ENCODE data around the gene CCDC54.
"Not testable (repeated sequence)": the region's sequence is repeated elsewhere in the genome, so short reads cannot be mapped to it uniquely, and the experiment has no call there.

CCDC54 gene

DNA sequence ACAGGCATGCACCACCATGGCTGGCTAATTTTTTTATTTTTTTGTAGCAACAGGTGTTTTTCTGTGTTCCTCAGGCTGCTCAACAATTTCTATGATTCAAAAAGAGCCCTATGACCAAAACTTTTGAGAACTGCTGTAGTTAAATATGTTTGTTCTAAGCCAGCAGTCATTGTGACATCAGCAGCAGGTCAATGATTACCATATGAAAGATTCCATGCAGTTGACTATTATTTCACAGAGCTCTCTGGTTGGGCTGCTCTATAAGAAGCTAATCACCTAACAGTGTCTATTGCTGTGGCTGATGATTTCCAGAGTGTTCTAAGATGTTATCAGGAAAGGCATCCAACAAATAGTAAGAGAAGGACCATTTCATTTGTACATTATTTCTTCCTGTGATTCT lies at the start of gene CCDC54:
Gene CCDC54 (plus strand): TSS at position 289 of the 400 bp plus-strand sequence. CDS start 149 bp downstream, outside the sequence.
- no peaks in the 10 kb centered on the region for H3K9me3 ChIP-seq (ENCODE audit: control insufficient read depth, insufficient read depth, low read length)
- H3K4me1 ChIP-seq (ENCODE audit: insufficient read depth, low read length): peaks cover 3% of the 10 kb centered on the region
- H3K9ac ChIP-seq (ENCODE audit: low read depth, low read length): no peak within 1 kb of the TSS
- H3K36me3 ChIP-seq (ENCODE audit: insufficient read depth, low read length): no peaks in the 10 kb centered on the region

GRCh38 chr3:107328069-107328468 lies 49.2 kb upstream of the CCDC54 start:
- Histone ChIP-seq H3K4me1 (ENCODE audit: insufficient read depth, low read length) (no peaks in the 10 kb centered on the region), H3K9me3 (ENCODE audit: control insufficient read depth, insufficient read depth, low read length) (no peaks in the 10 kb centered on the region), H3K9ac (ENCODE audit: low read depth, low read length) (no peak overlapping the region), H3K36me3 (ENCODE audit: insufficient read depth, low read length) (no peaks in the 10 kb centered on the region)

- H3K4me1 ChIP-seq (ENCODE audit: insufficient read depth, low read length): no peaks in the 10 kb centered on the region
- no peaks in the 10 kb centered on the region for H3K36me3 ChIP-seq (ENCODE audit: insufficient read depth, low read length)
- H3K9me3 ChIP-seq (ENCODE audit: control insufficient read depth, insufficient read depth, low read length): no peaks in the 10 kb centered on the region
- no peak overlapping the region for H3K9ac ChIP-seq (ENCODE audit: low read depth, low read length)
Observed at GRCh38 chr3:107329088-107329487, 48.2 kb upstream of the CCDC54 start.

- H3K9me3 ChIP-seq (ENCODE audit: control insufficient read depth, insufficient read depth, low read length); H3K9ac ChIP-seq (ENCODE audit: low read depth, low read length); H3K36me3 ChIP-seq (ENCODE audit: insufficient read depth, low read length); H3K4me1 ChIP-seq (ENCODE audit: insufficient read depth, low read length): not testable (repeated sequence)
Observed at GRCh38 chr3:107339690-107340089, 37.5 kb upstream of the CCDC54 start.

DNA sequence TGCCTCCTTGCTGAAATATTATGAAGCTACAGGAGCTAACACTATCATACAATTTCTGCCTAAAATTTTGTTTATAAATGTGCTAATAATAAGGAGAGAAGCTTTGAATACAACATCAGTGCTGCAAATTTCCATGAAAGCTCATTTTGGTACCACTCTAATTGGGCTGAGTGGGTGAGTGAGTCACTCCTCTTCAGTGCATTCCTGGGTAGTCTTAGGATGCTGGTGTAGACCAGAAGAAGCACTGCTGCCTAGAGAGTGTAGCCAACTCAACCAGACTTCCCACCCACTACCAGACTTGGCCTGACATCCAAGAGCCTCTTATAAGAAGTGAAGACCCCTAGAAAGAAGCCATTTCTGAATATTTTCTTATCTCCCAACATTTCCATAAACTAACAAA lies 32.5 kb upstream of the CCDC54 start:
- H3K9ac ChIP-seq (ENCODE audit: low read depth, low read length): no peak overlapping the region

GRCh38 chr3:107345822-107346405 lies 31.3 kb upstream of the CCDC54 start:
- no peaks in the 10 kb centered on the region for H3K4me1 ChIP-seq (ENCODE audit: insufficient read depth, low read length)
- H3K9me3 ChIP-seq (ENCODE audit: control insufficient read depth, insufficient read depth, low read length): no peaks in the 10 kb centered on the region
- no peak overlapping the region for H3K9ac ChIP-seq (ENCODE audit: low read depth, low read length)
- H3K36me3 ChIP-seq (ENCODE audit: insufficient read depth, low read length): no peaks in the 10 kb centered on the region

More for the DNA sequence above, 32.5 kb upstream of the CCDC54 start:
- H3K4me1 ChIP-seq (ENCODE audit: insufficient read depth, low read length): no peaks in the 10 kb centered on the region
- H3K9me3 ChIP-seq (ENCODE audit: control insufficient read depth, insufficient read depth, low read length): no peaks in the 10 kb centered on the region
- no peaks in the 10 kb centered on the region for H3K36me3 ChIP-seq (ENCODE audit: insufficient read depth, low read length)

GRCh38 chr3:107346564-107346963 lies 30.7 kb upstream of the CCDC54 start:
- no peaks in the 10 kb centered on the region for H3K9me3 ChIP-seq (ENCODE audit: control insufficient read depth, insufficient read depth, low read length)
- no peak overlapping the region for H3K9ac ChIP-seq (ENCODE audit: low read depth, low read length)
- no peaks in the 10 kb centered on the region for H3K4me1 ChIP-seq (ENCODE audit: insufficient read depth, low read length)
- no peaks in the 10 kb centered on the region for H3K36me3 ChIP-seq (ENCODE audit: insufficient read depth, low read length)

DNA sequence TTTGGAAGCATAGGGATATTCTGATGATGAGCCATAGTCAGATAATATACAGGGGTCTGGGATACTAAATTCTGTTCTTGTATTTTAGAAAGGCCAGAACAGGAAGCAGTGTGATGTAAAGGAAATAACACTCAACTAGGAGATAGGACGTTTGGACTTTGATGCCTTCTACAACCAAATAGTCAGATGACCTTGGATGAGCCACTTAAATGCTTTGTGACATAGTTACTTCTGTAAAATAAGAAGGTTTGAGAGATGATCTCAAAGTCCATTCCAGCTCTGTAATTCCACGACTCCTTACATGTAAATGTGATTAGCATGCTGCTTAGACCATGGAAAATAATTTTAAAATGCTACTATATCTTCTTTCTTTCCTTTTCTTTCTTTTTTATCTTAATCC lies 29.5 kb upstream of the CCDC54 start:
- no peaks in the 10 kb centered on the region for H3K9me3 ChIP-seq (ENCODE audit: control insufficient read depth, insufficient read depth, low read length)
- H3K4me1 ChIP-seq (ENCODE audit: insufficient read depth, low read length): no peaks in the 10 kb centered on the region
- H3K9ac ChIP-seq (ENCODE audit: low read depth, low read length): no peak overlapping the region
- H3K36me3 ChIP-seq (ENCODE audit: insufficient read depth, low read length): no peaks in the 10 kb centered on the region

- H3K4me1 ChIP-seq (ENCODE audit: insufficient read depth, low read length): no peaks in the 10 kb centered on the region
- no peaks in the 10 kb centered on the region for H3K9me3 ChIP-seq (ENCODE audit: control insufficient read depth, insufficient read depth, low read length)
- H3K36me3 ChIP-seq (ENCODE audit: insufficient read depth, low read length): no peaks in the 10 kb centered on the region
- H3K9ac ChIP-seq (ENCODE audit: low read depth, low read length): no peak overlapping the region
Observed at GRCh38 chr3:107356706-107357105, 20.5 kb upstream of the CCDC54 start.

DNA sequence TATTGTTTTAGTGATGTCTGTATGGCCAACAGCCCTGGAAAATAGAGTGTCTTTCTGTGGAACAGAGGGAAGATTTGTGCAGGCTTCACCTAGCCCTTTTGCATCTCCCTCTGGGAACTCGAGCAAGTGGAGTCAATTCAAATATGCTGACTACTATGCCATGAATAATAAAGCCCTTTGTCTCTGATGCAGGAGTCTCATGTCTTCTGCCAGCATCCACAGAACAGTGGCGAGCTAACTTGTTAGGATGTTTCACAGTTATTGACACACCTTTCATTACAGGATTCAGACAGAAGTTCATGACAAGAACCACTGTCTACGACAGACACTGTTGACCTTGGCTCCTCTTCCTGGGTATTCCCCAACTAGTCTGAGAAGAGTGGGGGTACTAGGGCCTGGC lies 15.6 kb upstream of the CCDC54 start:
- Histone ChIP-seq H3K4me1 (ENCODE audit: insufficient read depth, low read length) (peaks cover 2% of the 10 kb centered on the region; the same call in 1 of the 2 replicates), H3K9me3 (ENCODE audit: control insufficient read depth, insufficient read depth, low read length) (no peaks in the 10 kb centered on the region), H3K9ac (ENCODE audit: low read depth, low read length) (no peak overlapping the region), H3K36me3 (ENCODE audit: insufficient read depth, low read length) (no peaks in the 10 kb centered on the region)

GRCh38 chr3:107365051-107365450 lies 12.2 kb upstream of the CCDC54 start:
- Histone ChIP-seq H3K9ac (ENCODE audit: low read depth, low read length) (no peak overlapping the region), H3K36me3 (ENCODE audit: insufficient read depth, low read length) (no peaks in the 10 kb centered on the region), H3K9me3 (ENCODE audit: control insufficient read depth, insufficient read depth, low read length) (peaks cover 3% of the 10 kb centered on the region), H3K4me1 (ENCODE audit: insufficient read depth, low read length) (peaks cover 11% of the 10 kb centered on the region; the same call in 1 of the 2 replicates)

- Histone ChIP-seq H3K9ac (ENCODE audit: low read depth, low read length) (no peak overlapping the region), H3K9me3 (ENCODE audit: control insufficient read depth, insufficient read depth, low read length) (peaks cover 3% of the 10 kb centered on the region), H3K4me1 (ENCODE audit: insufficient read depth, low read length) (peaks cover 11% of the 10 kb centered on the region; the same call in 1 of the 2 replicates), H3K36me3 (ENCODE audit: insufficient read depth, low read length) (no peaks in the 10 kb centered on the region)
Observed at GRCh38 chr3:107366766-107367165, 10.5 kb upstream of the CCDC54 start.

- Histone ChIP-seq H3K4me1 (ENCODE audit: insufficient read depth, low read length) (peaks cover 14% of the 10 kb centered on the region; the same call in 1 of the 2 replicates), H3K9me3 (ENCODE audit: control insufficient read depth, insufficient read depth, low read length) (peaks cover 3% of the 10 kb centered on the region), H3K9ac (ENCODE audit: low read depth, low read length) (no peak overlapping the region), H3K36me3 (ENCODE audit: insufficient read depth, low read length) (no peaks in the 10 kb centered on the region)
Observed at GRCh38 chr3:107367353-107367752, 9.9 kb upstream of the CCDC54 start.

GRCh38 chr3:107368654-107369398 lies 8.4 kb upstream of the CCDC54 start:
- peaks cover 3% of the 10 kb centered on the region for H3K9me3 ChIP-seq (ENCODE audit: control insufficient read depth, insufficient read depth, low read length)
- H3K9ac ChIP-seq (ENCODE audit: low read depth, low read length): no peak overlapping the region
- peaks cover 16% of the 10 kb centered on the region for H3K4me1 ChIP-seq (ENCODE audit: insufficient read depth, low read length)
- no peaks in the 10 kb centered on the region for H3K36me3 ChIP-seq (ENCODE audit: insufficient read depth, low read length)

- no peak overlapping the region for H3K9ac ChIP-seq (ENCODE audit: low read depth, low read length)
- H3K36me3 ChIP-seq (ENCODE audit: insufficient read depth, low read length): no peaks in the 10 kb centered on the region
- peaks cover 3% of the 10 kb centered on the region for H3K9me3 ChIP-seq (ENCODE audit: control insufficient read depth, insufficient read depth, low read length)
- peaks cover 16% of the 10 kb centered on the region for H3K4me1 ChIP-seq (ENCODE audit: insufficient read depth, low read length)
Observed at GRCh38 chr3:107369791-107370190, 7.4 kb upstream of the CCDC54 start.

Data from ES-I3 (cell line).